ENCODE data around the gene KRT84.

Gene KRT84

GRCh38 chr12:52333321-52333720 lies 52.1 kb downstream of the KRT84 start:
- no peak for DNase-seq

DNA sequence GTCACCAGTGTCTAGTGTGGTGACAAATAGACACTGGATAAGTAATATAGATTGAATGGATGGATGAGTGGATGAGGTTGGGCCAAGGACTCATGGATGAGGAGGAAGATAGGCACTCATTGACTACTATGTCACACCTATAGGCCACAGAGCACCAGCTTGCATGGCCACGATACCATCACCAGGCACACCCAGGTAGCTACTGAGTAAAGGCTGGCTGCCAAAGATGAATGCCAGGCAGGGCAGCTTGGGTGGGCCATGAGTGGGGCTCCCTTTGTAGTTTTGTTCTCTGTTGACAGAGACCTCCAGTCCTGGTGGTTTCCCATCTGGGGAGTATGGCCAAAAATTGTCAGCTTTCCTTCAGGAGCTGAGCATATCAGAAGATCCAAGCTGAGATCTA lies 53.1 kb downstream of the KRT84 start:
- intact Hi-C loops (cut with DNase I) = no loop called here

More at GRCh38 chr12:52333321-52333720, 52.1 kb downstream of the KRT84 start:
- intact Hi-C loops (cut with DNase I) = no loop called here

GRCh38 chr12:52331833-52332232 lies 53.6 kb downstream of the KRT84 start:
- DNase-seq = no peak
- intact Hi-C loops (cut with DNase I) = no loop called here

More for the DNA sequence above, 53.1 kb downstream of the KRT84 start:
- no peak for DNase-seq

DNA sequence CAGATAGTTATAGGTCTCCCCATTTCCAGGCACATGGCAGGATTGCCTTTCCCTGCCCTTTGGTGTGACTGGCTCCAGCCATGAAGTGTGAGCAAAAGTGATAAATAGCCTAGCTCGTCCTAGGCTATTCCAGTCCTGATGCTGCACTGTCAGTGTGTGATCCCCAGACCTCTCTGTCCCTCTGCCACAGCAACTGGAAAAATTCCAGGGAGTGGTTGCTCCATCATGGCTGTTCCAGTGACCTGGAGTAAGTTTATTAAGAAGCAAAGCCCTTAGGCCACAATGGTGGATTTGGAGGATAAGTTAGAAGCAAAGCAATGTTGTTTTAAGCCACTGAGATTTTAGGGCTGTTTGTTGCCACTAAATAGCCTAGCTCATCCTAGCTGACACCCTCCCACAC lies 54.4 kb downstream of the KRT84 start:
- intact Hi-C loops (cut with DNase I) = no loop called here
- DNase-seq = no peak

DNA sequence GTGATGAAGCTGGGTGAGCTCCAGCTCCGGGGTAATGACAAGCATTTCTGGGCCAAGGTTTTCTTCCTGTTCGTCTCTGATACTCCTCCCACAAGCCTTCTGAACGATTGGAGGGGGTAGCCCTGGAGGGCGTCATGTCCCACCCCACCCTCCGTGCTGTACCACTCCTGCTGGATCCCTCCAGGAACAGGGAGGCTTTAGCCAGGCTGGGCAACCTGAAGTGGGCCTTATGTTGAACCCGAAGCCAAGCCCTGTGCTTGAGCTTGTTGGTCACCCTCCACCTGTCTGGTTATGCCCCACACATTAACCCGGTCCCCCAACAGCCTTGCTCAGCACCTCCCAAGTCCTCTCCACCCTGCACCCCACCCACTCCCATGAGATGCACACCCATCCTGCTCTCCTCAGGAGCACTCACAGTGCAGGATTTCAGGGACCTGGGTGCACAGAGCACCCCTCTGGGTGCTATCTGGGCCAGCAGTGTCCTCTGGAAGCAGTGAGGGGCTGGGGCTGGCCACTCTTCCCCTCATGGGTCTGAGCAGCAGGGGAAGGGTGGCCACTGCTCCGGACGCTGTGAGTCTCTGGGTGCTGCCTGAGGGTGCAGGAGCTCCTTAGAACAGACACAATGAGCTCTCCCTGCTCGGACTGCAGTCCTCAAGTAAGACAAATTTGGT lies 57.5 kb downstream of the KRT84 start:
- DNase-seq = no peak
- intact Hi-C loops (cut with DNase I) = loop anchor here (5.0 kb wide), 1 partner anchor 171 kb away; no protein-coding TSS in a partner anchor
